Measurements from ENCODE around the gene ANKRD34B.

ANKRD34B gene

DNA sequence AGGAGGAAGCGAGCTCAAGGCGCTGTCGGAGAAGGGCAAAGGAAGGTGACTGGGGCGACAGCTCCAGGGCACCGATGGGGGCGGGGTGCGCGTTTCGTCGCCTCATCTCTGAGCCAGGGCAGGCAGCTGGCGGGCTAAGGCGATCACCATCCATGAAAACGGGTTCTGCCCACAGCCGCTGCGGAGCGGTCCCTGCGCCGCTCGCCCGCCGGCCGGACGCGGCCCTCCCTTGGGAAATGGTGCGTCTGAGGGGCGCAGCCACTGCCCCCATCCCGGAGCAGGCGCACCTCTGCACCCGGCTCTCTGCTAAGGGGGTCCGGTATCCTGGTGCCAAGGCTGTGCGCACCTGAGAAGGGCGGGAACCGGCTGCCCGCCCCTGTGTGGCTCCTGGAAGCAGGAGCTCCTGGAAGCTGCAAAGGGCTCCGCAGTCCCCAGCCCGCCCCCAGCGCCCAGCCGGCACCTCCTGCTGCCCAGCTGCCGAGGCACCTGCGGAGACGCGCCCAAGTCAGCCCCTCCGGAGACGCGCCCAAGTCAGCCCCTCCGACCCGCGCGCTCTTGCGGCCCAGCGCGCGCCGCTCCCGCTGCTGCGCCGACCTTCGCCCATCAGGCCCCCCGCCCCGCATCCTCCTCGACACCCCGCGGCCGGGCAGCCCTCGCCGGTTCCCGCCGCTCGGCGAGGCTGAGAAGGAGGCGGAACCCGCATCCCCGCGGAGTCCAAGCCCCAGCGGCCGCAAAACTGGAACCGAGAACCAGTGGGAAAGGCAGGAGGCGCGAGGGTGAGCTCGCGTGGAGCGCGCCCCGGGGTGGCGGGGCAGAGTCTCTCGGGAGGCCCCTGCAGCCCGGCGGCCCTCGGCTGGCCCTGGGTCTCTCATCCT is 757 bp downstream of the ANKRD34B start:
- no peak for DNase-seq

DNA sequence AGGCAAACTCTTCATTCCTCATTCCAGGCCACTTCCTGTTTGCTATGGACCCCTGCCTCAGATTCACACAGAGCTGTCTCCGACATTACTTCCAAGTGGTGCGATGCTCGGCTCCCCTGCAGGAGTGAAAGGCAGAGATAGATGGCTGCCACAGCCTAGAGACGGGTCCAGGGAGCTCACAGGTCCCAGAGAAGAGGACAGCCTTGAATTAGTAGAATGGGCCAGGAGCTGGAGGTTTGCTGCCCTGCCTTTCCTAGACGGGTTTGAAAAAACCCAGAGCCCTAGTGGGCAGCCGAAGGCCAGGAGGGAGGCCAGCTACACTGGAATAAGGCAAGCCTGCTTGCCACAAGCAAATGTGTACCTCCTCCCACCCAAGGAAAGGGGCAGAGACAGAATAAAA is 1.8 kb downstream of the ANKRD34B start:
- DNase-seq: no peak

DNA sequence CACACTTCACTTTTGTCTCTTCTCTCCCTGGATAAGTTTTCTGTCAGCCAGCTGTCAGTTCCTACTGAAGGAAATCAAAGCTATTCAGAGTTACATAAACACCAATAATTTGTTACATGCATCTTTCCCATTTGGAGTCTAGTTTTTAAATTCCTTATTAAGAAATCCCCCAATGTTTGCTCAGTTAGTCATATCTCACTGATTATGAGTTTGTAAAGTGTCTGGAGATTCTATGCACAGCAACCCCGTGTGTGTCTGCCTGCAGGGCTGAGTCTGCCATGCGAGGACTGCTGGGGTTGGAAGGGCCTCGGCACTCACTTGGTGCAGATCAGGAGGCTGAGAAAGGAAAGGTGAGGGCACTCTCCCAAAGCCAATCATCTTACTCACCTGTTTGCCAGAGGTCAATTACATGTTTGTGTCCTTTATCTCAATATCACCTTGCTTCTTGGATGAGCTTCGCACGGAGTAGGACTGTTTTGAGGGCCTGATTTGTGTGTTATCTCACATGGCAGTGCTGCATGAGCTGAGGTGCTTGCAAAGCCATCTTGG is 3.3 kb downstream of the ANKRD34B start:
- DNase-seq: no peak

DNA sequence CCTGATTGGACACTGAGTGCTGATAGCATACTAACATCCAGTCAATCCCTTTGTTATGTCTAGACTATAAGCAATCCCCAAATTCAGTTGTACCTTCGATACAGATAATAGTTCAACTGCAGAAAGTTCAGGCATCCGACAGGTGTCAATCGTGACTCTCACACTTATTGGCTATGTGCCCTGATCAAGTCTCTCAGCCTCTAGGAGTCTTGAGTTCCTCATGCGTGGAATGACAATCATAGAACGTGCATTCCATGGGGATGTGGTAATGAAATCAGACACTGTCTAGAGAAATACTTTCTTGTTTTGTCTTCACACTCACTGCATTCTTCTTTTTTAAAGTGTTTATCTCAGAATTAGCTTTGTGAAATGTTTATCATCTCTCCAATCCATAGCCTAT is 4.8 kb downstream of the ANKRD34B start:
- no peak for DNase-seq

DNA sequence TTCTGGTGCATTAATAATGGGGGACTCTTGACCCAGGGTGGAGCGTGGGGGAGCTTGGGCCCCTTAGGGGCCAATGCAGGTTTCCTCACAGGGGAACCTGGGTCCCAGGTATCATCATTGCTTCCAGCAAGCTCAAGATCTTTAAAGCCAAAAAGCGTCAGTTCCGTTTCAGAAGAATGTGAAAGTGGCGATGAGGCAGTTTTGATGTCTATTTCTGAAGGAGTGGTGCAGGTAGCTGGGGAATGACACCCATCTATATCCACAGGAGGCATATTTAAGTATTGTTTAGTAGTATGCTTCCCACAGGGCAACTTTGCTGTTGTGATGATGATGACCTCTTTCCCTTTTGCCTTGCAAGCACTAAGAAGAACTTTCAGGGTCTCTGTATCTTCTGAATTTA is 10.8 kb downstream of the ANKRD34B start:
- no peak for DNase-seq

DNA sequence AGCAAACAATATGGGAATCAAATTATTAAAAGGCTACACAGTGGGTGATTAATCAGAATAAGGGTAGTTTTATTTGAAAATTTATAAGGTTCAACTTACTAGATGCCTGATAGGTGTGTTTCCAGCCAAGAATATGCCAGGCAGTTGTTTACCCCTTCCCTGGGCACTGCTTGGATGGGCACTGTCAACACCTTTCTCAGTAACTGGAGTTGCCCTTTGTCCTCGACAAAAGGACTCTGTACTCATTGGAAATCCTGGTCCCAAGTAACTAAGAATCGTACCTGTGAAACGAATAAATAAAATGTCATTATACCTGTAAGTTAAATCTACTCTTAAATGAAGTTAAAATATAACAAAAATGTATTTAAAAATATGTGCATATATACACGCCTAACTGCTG is 15.0 kb downstream of the ANKRD34B start:
- no peak for DNase-seq

DNA sequence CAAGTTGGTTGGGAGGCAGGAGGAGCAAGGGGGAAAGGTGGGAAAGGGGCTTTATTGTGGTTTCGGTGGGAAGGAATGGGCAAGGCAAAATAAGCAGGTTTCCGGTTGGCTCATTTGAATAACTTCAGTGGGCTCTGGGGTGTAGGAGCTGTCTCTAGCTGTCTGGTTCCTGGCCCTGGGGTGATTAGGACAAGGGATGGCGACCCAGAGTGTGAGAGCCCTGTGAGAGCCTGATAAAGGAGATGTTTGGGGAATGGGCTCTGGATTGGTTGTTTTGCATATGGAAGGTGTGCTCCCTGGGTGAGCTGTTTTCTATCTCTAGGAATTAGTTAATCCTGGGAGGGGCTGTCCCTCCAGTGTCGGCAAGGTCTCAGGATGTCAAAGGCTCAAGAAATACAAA is 15.4 kb downstream of the ANKRD34B start:
- DNase-seq: no peak

DNA sequence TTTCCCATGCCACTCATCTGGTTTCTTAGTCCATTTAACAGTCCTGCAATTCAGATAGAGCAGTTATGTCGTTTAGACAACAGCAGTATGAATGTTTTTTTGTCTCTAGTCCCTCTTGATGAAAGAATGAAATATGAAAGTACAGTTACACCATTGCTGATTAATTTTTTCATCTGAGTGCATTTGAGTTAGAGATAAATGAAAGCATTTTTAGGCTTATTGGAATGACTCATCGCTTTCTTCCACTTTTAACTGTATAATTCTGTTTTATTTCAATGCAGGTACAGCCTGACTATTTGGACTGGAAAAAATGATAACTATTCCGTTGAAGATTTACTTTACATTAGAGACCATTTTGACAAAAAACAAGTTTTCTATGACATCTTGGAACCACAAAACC is 28.7 kb downstream of the ANKRD34B start:
- no peak for DNase-seq

DNA sequence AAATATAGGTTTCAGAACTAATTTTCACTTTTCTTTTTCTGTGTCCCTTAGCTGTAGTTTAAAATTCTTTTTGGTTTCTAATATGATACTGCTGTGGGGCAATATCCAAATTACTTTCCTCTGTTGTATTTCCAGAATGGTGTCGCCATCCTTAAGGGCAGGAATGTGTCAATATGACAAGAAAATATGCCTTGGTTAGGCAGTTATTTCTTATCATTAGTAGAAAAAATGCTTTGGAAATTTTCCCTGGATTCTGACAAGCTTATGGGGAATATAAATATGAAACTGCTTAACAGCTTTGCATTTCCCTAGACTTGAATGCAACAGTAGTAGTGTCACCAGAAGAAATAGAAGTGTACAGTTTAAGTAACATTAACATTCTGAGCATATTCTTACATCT is 29.4 kb downstream of the ANKRD34B start:
- DNase-seq: no peak

DNA sequence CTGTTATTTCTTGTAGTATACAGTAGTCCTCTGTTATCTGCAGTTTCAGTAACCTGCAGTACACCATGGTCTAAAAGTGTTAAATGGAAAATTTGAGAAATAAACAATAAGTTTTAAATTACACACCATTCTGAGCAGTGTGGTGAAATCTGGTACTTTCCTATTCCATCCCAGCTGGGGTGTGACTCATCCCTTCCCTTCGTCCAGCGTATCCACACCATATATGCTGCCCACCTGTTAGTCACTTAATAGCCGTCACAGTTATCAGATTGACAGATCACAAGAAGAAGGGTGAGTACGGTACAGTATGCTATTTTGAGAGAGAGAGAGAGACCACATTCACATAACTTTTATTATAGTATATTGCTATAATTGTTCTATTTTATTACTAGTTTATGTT is 53.3 kb downstream of the ANKRD34B start:
- no peak for DNase-seq

DNA sequence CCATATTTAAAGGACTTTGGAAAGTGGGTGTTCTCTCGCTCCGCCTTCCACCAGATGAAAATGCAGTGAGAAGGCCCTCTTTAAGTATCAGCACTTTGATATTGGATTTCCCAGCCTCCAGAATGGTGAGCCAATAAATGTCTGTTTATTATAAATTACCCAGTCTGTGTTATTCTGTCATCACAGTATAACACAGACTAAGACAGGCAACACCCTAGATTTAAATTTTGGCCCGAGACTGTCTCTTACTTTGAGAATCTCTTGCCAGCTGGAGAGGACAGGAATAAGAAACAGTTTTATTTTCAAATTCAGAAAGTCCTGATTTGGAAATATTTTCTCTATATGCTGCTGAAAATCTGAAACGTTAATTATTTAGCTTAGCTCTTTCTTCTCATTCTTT is 60.7 kb downstream of the ANKRD34B start:
- DNase-seq: no peak

DNA sequence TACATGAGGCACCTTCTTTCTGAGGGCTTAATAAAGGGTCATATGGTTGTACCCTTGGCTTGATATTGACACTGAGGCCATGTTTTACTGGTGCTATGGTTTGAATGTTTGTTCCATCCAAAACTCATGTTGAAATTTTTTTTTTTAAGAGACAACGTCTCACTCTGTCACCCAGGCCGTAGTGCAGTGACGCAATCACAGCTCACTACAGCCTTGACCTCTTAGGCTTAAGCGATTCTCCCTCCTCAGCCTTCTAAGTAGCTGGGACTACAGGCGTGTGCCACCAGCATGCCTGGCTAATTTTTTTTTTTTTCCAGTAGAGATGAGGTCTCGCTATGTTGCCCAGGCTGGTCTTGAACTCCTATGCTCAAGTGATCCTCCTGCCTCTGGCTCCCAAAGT is 61.2 kb downstream of the ANKRD34B start:
- no peak for DNase-seq

DNA sequence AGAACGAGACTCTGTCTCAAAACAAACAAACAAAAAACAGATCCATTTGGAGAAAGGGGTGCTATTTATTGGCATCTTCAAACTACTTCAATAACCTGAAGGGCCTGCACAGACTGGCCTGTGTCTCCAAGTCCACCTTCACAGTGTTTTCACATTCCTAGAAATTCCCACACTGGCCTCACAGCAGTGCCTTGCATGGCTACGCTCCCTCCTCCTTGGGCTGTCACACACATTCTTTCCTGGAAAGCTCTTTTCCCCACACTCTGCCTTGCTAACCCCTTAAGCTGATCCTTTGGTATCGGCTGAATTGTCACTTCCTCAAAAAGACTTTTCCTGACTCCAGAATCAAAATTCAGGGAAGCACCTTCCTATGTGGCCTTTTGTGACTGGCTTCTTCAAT is 62.4 kb downstream of the ANKRD34B start:
- DNase-seq: no peak

Data from CD4-positive, alpha-beta T cell treated with Interleukin-1 beta for 1 hour (primary cell).